HG02759 (cell line): ENCODE results near the gene DEAF1.
"Not testable (repeated sequence)": the region's sequence is repeated elsewhere in the genome, so short reads cannot be mapped to it uniquely, and the experiment has no call there.

Experiments
- ATAC-seq: cut with Tn5 transposase; IDR thresholded peaks from one replicate; pipeline ENCODE4 v1.9.1; 2021; ENCODE audit warnings: mild to moderate bottlenecking, moderate library complexity; ENCODE audit not compliant: unreplicated experiment

DEAF1 gene, protein sequence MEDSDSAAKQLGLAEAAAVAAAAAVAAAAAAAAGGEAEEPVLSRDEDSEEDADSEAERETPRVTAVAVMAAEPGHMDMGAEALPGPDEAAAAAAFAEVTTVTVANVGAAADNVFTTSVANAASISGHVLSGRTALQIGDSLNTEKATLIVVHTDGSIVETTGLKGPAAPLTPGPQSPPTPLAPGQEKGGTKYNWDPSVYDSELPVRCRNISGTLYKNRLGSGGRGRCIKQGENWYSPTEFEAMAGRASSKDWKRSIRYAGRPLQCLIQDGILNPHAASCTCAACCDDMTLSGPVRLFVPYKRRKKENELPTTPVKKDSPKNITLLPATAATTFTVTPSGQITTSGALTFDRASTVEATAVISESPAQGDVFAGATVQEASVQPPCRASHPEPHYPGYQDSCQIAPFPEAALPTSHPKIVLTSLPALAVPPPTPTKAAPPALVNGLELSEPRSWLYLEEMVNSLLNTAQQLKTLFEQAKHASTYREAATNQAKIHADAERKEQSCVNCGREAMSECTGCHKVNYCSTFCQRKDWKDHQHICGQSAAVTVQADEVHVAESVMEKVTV

DNA sequence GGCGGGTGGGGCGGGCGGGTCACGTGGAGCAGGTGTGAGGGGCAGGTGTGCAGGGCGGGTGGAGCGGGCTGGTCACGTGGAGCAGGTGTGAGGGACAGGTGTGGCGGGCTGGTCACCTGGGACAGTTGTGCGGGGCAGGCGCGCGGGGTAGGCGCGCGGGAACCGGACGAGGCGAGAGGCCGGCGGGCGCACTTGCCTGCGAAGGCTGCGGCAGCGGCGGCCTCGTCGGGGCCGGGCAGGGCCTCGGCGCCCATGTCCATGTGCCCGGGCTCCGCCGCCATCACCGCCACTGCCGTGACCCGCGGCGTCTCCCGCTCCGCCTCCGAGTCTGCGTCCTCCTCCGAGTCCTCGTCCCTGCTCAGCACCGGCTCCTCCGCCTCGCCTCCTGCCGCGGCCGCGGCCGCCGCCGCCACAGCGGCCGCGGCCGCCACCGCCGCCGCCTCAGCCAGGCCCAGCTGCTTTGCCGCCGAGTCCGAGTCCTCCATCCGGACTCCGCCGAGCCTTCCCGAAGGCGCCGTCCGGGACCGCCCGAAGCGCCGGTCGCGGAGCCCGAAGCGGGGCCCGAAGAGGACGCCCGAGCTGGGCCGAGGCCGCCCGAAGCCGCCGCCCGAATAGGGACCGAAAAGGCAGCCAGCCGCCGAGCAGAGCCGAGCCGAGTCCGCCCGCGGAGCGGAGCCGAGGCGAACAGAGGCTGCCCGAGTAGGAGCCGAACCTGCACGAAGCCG is at the start of gene DEAF1:
Gene DEAF1, minus strand, starts transcription at position 660 of the 725 bp plus-strand sequence. Its CDS starts 175 bp downstream, at position 485.
- ATAC-seq: peak; percentile 75

DNA sequence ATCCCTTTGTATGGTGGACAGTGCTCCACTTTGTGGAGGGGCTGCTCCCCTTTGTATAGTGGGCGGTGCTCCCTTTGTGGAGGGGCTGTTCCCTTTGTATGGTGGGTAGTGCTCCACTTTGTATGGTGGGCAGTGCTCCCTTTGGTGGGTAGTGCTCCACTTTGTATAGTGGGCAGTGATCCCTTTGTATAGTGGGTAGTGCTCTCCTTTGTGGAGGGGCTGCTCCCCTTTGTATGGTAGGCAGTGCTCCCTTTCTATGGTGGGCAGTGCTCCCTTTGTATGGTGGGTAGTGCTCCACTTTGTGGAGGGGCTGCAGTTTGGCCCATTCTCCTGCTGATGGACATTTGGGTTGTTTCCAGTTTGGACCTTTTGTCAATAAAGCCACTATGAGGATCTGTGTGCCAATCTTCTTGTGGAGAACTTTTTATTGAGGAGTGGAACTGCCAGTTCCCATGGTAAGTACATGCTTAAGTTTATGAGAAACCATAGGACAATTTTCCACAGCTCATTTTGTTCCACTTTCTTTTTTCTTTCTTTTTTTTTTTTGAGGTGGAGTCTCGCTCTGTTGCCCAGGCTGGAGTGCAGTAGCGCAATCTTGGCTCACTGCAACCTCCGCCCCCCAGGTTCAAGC is 47.7 kb upstream of the DEAF1 start:
- no peak for ATAC-seq

DNA sequence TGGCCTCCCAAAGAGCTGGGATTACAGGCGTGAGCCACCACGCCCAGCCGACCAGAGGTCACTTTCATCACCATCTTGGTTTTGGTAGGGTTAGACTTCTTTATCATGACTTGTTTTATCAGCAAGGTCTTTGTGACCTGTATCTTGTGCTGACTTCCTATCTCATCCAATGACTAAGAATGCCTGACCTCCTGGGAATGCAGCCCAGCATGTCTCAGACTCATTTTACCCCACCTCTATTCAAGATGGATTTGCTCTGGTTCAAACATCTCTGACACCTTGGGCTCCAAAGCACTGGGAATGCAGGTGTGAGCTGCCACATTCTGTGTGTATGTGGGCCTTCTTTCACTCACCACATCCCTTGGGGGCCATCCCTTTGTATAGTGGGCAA is 47.1 kb upstream of the DEAF1 start:
- ATAC-seq: no peak

DNA sequence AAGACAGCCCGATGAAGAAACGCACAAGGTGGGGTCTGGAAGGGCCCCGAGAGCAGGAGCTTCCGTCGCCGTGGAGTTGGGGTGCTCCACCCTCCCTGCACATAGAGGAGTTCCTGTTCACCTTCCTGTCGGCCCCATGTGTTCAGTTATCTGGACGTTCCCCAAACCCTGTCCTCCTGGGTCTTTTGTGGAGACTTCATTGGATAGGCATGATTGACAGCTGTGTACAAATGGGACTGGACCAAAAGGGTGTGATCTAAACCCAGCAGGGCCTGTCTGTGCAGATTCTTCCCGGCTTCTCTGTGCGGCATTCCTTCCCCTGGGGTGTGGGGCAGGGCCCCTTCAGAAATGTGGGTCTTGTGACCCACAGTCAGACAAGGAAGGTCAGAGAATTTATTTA is 42.9 kb upstream of the DEAF1 start:
- not testable (repeated sequence) for ATAC-seq

DNA sequence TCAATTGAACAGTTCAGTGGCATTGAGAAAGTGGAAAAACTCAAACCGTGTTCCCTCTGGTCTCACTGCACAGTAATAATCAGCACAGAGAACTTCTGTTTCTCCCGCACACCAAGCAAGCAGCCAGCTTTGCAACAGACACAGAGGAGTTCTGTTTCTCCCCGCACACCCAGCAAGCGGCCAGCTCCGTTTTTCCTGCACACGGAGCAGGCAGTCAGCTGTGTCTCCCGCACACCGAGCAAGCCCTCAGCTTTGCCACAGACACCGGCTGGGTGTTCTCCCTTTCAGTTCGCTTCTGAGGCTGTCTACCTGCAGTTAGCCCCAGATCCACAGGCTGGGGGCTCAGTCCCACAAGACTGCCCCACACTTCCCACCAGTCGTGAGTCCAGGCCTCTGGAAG is 42.3 kb upstream of the DEAF1 start:
- ATAC-seq: no peak

DNA sequence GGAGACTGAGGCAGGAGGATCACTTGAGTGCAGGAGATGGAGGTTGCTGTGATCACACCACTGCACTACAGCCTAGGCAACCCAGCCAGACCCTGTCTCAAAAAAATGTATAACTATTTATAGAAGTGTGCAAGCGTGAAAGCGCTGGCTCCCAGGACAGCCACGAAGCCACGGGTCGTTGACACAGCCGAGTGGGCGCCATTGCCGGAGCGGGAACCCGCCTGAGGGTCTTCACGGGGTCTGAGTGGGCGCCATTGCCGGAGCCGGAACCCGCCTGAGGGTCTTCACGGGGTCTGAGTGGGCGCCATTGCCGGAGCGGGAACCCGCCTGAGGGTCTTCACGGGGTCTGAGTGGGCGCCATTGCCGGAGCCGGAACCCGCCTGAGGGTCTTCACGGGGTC is 39.5 kb upstream of the DEAF1 start:
- not testable (repeated sequence) for ATAC-seq

DNA sequence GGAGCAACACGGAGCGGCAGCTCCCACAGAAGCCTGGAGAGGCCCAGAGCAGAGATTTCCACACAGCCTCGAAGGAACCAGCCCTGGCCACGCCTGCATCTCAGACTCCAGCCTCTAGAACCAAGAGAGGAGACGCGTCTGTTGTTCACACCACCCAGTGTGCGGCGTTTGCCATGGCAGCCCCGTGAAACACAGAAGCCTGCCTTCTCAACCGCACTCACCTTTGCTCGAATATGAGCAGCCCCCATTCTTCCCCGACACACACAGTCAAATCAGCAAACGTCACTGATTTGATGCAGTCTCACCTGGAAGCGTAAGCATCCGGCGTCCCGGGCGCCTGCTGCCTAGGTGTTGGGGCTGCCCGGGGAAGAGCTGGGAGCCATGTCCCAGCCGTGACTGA is 38.0 kb upstream of the DEAF1 start:
- no peak for ATAC-seq

DNA sequence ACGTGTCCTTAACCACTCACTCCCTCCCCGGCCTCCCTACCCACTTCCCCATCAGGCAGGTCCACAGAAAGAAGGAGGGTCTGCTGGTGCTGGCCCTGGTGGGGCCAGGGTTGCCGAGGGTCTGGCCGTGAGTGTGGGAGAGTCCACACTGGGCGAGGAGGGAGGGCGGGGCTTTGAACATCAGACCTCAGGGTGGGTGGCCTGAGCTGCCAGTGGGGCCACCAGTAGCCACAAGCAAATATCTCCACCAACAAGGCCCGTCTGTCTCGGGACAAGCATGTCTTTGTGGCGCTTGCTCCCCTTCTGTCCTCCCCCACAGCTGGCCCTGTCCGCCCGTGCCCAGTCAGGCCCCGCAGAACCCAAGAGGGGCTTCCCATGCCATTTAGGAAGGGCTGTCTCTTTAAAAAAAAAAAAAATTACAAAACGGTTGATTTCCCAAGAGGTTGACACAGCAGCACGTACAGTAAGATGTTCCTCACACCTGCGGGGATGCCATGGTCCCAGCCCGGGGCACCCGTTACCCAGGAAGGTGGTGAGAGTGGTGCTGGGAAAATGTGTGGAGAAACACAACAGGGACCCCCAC is 34.6 kb upstream of the DEAF1 start:
- no peak for ATAC-seq

DNA sequence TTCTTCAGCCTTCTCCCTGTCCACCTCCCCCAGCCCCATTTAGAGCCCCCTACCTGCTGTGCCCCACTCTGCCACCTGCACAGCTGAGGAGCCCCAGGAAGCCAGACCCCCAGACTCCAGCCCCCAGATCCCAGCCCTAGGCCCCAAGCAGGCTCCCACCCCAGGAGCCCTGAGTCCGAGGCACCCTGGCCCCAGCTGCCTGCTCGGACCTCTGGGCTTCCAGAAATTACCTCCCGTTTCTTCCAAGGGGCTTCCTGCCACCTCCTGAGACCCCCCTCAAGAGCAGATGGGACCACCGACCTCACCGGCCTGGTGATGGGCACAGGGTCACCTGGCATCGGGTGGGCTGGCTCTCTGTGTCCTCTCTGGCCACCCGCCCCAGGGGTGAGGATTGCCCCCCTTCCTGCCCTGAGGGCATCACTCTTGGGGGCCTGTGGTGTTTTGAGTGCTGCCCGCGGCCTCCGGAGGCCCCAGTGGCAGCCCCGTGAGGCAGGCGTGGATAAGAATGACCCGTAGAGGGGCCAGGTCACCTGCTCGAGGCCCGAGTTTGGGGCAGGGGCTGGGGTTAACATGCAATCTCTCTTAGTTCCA is 34.0 kb upstream of the DEAF1 start:
- ATAC-seq: no peak

DNA sequence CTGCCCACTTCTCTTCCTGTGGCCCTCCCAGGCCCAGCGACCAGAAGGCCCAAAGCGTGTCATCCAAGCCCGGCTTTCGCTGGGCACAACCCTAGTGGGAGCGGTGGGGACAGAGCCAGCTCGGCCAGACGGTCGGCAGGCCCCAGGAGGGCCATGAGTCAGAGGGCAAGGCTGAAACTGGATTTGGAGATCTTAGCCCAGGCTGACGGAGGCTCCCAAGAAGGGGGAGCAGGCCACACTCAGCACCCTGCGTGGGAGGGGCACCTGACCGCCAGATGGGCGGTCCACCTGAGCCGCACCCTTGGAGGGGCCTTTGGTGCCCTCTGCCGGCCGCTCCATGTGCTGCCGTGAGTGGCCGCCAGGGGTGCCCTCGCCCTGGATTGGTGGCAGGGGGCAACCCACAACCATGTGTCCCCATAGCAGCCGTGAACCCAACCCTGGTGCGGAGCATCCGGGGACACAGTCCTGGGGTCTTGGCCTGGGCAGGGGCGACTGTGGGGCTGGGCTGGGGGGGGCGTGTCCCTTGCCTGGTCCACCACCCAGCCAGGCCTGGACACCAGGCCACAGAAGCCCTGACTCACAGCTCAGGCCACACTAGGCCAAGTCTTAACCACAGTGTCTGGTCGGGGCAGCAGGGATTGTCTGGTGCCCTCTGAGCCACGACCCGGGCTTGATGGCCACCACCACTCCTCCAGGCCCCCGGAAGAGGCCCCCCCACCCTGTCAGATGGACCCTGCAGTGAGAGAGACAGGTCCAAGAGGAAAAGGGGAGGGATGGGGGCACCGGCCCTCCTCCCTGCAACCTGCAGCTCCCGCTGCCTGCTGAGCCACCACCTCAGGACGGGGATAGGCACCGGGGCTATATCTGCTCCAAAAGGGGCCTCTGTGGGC is 33.1 kb upstream of the DEAF1 start:
- no peak for ATAC-seq

DNA sequence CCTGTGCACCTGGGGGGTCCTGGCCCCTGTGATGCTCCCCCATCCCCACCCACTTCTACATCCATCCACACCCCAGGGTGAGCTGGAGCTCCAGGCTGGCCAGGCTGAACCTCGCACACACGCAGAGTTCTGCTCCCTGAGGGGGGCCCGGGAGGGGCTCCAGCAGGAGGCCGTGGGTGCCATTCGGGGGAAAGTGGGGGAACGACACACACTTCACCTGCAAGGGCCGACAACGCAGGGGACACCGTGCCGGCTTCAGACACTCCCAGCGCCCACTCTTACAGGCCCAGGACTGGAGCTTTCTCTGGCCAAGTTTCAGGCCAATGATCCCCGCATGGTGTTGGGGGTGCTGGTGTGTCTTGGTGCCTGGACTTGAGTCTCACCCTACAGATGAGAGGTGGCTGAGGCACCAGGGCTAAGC is 32.3 kb upstream of the DEAF1 start:
- no peak for ATAC-seq

DNA sequence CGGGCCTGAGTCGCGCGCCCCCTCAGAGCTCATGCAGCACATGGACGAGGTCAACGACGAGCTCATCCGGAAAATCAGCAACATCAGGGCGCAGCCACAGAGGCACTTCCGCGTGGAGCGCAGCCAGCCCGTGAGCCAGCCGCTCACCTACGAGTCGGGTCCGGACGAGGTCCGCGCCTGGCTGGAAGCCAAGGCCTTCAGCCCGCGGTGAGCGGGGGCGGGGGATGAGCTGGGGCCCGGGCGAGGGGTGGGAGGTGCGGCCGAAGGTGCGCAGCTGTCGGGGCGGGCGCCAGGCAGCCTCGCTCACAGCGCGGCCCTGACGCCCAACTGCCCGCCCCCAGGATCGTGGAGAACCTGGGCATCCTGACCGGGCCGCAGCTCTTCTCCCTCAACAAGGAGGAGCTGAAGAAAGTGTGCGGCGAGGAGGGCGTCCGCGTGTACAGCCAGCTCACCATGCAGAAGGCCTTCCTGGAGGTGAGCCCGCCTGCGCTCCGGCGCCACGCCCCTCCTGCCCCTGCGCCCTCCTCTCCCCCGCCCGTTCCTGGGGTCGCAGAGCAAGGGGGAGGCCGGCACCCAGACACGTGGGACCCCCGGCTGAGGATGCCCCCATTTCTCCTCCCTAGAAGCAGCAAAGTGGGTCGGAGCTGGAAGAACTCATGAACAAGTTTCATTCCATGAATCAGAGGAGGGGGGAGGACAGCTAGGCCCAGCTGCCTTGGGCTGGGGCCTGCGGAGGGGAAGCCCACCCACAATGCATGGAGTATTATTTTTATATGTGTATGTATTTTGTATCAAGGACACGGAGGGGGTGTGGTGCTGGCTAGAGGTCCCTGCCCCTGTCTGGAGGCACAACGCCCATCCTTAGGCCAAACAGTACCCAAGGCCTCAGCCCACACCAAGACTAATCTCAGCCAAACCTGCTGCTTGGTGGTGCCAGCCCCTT is 31.5 kb upstream of the DEAF1 start:
- no peak for ATAC-seq

DNA sequence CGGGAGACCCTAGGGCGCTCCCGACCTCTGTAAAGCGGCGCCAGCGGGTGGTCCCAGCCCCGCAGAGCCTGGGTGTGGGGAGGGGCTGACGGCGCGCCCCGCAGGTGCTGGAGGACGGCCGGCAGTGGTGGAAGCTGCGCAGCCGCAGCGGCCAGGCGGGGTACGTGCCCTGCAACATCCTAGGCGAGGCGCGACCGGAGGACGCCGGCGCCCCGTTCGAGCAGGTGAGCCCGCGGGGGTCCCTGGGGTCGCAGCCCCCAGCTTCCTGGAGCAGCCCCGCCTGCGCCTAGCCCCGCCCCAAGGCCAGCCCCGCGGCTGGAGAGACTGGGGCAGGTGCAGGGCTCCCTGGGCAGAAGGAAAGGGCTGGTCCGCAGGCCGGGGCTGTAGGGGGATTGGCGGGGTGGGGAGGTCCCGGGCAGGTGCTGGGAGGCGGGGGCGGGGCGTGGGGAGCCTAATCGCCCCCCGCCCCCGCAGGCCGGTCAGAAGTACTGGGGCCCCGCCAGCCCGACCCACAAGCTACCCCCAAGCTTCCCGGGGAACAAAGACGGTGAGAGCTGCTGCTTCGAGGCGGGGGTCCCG is 30.7 kb upstream of the DEAF1 start:
- no peak for ATAC-seq

DNA sequence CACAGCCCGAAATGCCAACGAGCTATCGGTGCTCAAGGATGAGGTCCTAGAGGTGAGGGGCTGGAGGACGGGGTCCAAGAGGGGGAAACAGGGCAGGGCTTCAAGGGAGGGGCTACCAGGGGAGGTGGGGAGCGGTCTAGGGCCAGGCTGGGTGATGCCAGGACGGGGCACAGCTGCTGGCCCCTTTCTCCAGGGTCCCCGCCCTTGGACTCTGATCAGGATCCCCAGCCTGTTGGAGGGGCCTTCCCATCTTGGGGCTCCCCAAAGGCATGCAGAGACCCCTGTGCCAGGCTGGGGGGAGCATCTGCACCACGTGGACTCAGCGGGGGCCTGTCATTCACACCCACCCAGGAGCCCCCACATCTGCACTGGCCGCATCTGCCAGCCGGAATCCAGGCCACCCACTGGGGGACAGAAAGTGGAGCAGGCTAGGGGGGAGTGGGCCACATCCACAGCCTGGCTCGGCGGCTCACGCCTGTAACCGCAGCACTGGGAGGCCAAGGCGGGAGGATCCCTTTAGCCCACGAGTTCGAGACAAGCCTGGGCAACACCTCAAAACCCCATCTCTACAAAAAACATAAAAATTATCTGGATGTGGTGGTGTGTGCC is 29.9 kb upstream of the DEAF1 start:
- ATAC-seq: no peak

DNA sequence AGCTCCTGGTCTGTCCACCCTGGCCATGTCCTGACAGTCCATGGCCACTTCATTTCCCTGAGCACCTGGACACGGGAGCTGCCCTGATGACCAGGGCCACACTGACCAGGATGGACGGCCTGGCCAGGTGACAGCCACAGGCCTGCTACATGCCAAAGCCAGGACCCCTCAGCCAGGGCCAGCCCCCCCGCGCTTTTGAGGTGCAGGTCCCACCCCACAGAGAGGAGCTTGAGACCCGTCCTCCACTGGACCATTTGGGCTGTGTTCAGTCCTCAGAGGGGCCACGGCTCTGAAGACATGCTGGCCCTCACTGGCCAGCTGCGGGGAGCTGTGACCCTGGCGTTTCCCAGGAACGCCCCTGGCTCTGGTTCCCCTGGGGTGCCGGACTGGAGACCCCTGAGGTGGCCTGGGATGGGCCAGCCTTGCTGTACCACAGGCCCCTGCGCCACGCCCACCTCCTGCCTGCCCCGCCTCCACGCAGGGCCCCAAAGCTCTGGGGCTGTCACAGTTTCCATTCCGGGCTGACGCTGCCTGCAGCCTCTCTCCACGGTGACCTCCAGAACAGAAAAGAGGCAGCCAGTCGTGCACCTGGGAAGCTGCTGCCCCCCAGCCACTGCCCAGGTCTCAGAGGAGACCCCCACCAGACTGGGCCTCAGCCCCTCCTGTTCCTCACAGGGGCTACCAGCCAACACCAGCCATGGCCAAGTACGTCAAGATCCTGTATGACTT is 29.2 kb upstream of the DEAF1 start:
- no peak for ATAC-seq

DNA sequence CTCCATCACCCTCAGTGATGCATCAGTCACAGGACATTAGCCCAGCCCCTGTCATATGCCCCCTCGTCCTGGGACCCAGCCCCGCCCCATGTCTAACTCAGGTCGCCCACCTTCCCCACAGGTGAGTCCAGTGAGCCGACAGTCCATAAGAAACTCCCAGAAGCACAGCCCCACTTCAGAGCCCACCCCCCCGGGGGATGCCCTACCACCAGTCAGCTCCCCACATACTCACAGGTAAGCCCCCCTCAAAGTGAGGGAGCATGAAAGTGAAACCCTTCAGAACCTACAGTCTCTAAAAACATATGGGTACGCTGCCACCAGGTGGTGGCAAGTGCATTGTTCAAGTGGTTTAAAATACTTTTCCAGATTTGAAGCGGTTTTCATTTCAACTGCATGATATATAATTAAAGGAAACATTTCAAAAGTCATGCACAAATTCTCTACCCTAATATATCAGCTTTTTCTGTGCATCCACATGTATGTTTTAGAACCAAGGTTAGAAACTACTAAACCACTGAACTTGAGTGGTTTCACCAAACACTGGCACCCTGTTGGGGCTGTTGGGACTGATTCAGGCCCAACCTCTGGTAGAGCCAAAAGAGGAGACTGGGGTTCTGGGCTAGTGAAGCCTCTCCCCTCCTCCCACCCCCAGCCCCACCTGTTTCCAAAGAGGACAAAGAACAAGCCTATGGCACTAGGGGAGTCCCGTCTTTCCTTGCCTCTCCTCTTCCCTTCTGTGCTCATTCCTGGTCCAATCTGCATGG is 28.3 kb upstream of the DEAF1 start:
- no peak for ATAC-seq
